Activated CD4-positive, CD25-positive, alpha-beta regulatory T cell treated with anti-CD3 and anti-CD28 coated beads, Interleukin-2, amount 50 U/mL, for 72 hours (primary cell): Measurements from ENCODE around the gene ZDHHC13.

Source experiments
- DNase-seq: peaks from one replicate; pipeline ENCODE4 v3.0.0; 2021

The ZDHHC13 gene

DNA sequence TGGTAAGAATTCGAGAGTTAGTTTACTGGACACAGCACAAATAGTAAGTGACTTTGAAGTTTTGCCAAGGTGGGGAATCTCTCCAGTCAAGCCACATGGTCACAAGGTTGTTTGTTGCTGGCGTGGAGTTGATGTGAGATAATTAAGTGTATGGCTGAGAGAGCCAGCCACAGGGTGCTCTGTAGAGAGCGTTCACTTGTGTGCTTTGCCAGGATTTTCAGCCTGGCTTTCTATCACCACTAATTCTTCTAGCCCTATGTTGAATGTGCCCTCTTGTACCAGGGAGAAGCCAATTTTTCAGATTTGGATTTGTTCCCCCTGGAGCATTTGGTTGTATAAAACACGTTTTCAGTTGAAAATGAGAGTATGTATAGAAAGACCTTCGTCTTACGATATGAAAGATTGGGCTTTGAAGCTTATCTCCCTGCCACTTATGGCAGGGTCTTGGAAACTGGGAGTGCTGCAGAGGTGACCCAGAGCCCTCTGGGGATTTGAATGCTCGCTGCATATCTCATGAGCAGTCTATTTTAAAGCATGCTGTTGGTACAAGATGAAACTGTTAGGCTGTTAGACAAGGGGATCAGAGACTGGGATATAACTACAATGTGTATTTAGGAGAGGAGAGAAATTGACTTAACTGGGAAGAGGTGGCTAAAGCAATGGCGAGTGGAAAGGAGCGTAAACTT lies 56.2 kb downstream of the ZDHHC13 start:
- DNase-seq, result no peak

DNA sequence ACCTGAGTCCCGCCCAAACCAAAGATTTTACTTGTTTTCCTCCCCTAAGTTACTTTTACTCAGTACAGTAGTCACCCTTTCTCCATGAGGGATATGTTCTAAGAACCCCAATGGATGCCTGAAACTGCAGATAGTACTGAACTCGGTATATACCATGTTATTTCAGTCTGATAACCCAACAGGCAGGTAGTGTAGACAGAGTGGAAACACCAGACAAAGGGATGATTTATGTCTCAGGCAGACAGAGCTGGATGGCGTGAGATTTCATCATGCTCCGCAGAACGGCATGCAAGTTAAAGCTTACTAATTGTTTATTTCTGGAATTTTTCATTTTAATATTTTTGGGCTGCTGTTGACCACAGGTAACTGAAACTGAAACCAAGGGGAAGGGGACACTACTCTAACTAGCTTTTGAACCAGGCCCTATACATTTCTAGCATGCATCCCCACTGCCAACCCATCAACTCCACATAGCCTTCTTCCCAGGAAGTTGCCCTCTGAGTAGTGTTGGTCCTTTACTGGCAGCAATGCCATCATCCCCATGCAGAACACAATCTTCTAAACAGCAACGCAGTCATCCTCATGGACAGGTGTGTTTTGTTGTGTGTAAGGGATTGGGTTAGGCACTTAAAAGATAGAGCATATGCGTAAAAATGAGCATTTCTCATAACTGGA lies 57.1 kb downstream of the ZDHHC13 start:
- DNase-seq, result no peak

DNA sequence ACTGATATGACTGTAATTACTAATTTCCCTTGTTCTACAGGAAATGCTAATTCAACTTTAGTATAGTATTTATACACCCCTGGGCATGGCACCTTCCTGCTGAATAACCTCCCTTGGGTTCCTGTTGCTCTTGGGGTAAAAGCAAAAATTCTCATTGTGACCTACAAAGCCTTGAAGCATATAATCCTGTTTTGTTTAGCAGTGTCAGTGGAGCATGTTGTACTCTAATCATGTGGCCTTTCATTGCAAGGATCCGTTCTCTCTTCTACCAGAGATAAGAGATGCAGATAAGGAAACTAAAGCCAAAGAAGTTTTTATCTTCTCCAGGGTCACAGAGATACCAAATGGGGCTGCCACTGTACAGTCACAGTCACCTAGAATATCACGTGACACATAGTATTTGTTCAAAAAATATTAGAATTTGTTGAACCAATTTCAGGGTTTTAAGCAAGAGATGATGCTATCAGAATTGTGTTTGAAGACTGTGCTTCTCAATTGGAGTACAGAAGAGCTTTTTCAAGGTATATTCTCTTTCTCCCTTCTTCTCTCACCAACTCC lies 59.7 kb downstream of the ZDHHC13 start:
- no peak for DNase-seq

DNA sequence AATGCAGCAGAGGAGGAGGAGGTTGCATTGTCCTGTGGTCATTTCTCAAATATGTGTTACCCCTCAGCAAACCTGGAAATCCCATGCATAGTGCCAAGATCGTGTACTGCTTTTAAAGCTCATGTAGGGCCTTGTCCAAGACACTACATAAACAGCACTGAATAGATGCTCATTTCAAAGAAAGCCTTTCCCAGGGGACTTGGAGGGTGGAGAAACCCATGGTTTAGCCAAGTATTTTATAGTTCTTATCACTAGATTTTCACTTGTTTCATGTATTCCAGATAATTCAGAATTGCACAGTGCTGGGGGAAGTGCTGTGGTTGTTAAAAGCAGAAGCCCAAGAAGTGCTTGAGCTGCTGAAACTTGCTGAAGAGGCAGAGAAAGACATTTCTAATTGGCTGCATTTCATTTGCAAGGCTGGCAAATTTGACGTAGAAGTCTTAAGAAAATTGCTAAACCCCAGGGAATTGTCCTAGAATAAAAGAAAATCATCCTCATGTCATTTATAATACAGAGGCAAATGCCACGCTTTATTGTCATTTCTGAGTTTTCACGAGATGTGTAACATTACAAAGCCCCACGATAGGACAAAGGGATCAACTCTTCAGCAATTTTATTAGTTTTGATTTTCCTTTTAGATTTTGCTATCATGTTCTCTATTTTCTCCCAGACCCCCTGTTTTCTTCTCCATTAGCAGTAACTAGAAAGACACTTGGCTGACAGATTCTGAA lies 64.7 kb downstream of the ZDHHC13 start:
- DNase-seq, result no peak

DNA sequence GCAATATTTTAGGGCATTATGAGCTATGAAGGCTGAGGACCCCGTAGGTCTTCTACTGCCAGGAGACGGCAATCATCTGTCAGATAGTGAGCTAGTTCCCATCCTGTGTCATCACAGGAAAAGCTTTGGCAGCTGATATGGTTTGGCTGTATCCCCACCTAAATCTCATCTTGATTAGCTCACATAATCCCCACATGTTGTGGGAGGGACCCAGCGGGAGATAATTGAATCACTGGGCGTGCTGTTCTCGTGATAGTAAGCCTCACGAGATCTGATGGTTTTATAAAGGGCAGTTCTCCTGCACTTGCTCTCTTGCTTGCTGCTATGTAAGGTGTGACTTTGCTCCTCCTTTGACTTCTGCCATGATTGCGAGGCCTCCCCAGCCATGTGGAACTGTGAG lies 66.7 kb downstream of the ZDHHC13 start:
- DNase-seq, result no peak

DNA sequence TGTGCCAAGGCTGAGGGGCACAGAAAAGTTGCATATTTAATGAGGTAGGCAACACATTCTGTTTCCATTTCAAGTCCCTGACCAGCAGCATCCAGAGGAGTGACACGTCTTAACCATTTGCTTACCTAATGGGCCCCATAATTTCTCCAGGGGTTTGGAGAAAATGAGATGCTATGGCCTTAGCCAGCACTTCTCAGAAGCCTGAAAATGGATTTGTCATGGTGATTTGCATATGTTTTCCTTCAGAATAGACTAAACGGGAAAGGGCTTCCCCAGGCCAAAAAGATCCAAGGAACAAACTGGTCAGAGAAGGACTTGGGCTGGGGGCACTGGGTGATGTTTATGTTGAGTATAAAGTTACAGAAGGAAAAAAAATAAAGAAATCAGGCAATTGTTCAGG lies 68.1 kb downstream of the ZDHHC13 start:
- DNase-seq, result no peak

DNA sequence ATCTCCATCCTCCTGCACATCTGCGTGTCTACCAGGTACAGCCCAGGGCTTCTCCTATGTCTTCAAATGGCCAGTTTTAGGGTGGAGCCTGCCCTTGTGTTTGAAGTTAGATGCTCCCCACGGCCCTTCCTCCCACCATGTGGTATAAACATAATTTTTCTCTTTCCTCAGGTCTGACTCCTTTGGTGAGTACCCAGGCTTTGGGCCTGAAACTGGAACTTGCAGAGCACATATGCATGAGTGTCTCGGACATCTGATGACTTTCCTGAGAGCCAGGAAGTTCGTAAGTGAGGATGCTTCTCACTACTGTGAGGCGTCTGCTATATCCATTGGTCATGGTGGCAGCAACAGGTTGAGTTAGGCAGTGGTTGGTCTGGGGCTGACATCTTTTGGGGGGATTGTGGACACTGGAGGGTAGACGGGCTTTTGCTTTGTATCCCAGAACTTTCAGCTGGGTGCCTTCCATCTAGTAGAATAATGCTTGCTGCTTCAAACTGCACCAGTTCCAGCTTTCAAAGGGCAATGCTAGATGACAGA lies 68.6 kb downstream of the ZDHHC13 start:
- DNase-seq, result no peak

DNA sequence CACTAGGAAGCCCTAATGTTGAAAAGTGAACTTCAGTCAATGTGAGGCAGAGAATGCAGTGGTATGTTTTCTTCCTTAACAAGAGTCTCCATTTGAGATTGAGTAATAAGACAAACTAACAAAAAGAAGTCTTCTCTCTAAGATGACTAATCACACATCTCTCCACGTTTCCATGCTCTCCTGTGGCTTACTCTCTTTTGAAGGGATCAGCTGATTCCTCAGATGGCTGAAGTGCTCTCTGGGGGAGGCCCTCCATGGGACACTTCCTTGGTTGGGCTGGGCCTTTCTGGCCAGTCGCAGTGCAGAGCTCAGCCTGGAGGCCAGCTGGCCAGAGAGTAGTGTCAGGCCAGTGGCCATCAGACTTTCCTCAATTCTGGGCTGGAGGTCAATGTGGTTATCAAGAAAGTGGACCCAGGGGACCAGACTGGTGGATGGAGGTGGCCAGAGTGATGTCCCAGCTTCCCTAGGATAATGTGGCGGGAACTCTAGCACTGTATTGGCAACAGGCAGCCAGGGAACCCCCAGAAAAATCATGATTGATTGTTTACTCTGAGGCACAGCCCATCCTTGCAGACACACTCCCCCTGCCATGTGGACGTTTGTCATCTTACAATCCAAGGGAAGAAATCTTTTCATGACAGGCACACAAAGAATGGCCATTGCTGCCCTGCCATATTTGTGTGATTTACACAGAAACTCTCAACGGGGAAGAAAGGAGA lies 70.3 kb downstream of the ZDHHC13 start:
- no peak for DNase-seq

DNA sequence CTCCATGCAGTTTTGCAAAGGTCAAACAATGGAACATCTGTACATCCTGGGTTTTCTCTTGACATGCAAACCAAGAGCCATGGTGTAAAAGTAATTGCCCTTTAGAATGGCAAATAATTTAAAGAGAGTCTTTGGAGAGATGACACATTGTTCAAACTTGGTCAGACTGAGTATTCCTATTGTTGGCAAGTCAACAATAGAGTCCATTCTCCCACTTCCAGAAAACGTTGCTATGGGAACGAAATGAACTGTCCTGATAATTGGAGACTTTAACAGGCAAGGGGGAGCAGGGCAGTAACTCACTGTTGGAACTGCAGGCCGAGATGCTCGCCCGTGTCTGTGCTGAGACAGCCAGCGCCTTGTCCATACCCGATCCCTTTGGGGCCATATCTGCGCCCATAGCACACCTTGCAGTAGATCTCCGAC lies 70.9 kb downstream of the ZDHHC13 start:
- DNase-seq, result no peak

DNA sequence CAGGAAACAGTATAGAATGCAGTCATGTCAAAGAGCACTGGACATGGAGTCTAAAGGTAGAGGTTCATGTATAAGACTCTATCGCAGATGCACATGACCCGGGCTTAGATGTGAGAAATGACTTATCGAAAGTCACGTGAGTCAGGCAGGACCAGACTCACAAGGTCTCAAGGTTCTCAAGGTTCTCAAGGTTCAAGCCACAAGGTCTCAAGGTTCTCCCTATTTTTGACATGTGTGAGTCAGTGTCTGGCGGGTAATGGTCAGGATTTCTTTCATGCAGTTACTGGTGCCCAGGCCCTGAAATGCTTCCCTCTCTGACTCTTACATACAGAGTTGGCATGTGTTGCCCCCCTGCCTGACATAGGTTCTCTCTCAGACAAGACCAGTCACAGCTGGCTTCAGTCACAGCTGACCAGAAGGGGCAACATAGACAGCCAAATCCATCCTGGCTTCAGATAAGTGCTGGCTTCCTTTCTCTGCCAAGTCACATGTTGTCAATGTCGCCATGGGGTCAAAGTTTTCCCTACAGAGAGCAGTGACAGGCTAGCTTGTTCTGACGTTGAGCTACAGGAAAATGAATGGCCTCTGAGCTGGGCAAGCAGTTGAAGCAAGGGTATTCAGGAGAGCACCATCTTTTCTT lies 74.7 kb downstream of the ZDHHC13 start:
- DNase-seq, result no peak

DNA sequence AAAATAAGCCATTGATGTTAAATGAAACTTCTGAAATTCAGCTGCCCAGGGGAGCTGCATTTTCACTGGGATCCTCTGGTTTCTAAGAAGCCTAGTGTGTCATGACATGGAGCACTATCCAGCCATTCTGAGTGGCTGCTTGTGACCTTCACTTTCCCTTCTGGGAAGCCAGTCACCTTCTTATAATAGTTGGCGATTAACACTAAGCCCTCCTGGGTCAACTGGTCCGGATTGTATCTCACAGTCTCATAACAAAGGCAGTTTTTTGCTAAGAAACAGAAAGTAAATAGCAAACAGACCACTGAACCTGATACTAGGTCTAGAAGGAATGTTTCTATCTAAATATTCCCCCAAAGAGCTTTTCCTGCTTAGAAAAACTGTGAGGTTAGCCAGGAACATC lies 76.9 kb downstream of the ZDHHC13 start:
- DNase-seq, result no peak

DNA sequence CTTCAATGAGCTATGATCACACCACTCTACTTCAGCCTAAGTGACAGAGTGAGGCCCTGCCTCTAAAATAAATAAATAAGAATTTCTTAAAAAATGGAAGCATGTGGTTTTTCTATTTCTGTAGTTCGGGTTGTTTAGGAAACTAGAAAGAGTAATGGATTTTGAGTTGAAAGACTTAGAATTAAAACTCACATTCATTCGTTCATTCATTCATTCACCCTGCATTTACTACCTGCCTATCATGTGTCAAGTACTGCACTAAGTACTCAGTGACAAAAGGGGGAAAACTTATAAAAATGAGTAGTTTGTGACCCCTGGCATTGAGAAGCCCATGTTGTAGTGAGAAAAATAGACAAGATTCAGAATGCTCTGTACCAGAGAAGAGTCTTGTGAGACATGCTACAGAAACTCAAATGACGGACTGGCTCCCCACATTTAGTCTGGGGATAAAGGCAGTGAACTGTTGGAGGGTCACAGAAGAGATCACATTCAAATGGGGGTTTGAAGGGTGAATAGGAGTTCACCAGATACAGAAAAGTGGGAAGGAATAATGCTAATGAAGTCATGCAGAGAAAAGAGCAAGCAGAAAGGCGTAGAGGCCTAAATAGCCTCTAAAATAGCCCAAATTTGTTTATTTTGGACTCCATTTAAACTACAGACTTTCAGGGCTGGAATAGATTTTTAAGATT lies 77.8 kb downstream of the ZDHHC13 start:
- DNase-seq, result no peak

DNA sequence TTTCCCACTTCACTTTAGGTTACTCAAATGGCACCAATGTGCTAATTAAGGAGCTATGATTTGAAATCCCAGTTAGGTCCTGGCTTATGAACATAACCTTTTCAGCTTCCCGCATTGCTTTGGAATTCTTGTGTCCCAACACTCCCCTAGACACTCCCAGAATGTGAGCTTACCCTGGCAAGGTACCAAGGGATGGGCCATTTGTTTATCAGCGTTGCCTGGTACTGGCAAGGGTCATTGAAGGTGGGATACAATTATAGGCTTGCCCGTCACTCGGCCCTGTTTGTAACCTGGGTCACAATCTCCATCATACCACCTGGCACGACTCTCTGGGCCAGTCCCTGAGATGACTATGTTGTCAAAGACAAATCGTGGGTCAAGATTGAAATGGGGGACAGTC lies 79.5 kb downstream of the ZDHHC13 start:
- DNase-seq, result no peak

DNA sequence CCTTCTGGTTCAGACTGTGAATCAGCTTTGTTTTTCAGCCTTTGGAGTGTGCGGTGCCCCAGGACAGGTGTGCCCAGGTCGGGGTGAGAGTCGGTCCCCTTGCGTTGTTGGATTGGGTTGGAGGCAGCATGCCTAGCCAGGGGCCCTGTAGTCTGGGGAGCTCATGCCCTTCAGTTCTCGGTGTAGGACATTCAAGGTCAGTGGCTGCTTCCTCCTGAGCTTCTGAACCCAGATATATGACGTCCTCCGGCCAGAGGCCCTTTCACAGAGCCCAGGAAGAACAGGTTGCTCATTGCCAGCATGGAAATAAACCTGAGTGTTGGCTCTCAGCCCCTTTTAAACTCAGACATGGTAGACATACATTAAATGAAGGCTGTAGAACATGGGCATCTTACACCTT lies 82.1 kb downstream of the ZDHHC13 start:
- DNase-seq, result no peak

DNA sequence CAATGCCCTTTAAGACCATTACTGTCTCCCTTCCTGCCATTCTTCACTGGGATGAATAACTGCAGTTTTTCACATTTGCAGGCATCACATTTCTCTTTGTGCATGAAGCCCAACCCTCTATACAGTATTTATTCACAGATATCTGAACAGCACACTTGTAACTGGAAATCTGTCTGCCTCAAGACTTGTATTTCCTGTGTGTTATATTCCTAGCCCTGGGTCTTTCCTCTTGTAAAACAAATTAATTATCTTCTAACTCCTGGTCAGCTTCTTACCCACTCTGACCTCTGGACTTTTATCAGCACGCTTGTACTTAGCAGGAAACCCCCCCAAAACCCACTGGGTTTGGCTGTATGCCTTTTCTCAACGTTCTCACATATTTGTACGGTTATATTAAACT lies 82.8 kb downstream of the ZDHHC13 start:
- DNase-seq, result no peak

DNA sequence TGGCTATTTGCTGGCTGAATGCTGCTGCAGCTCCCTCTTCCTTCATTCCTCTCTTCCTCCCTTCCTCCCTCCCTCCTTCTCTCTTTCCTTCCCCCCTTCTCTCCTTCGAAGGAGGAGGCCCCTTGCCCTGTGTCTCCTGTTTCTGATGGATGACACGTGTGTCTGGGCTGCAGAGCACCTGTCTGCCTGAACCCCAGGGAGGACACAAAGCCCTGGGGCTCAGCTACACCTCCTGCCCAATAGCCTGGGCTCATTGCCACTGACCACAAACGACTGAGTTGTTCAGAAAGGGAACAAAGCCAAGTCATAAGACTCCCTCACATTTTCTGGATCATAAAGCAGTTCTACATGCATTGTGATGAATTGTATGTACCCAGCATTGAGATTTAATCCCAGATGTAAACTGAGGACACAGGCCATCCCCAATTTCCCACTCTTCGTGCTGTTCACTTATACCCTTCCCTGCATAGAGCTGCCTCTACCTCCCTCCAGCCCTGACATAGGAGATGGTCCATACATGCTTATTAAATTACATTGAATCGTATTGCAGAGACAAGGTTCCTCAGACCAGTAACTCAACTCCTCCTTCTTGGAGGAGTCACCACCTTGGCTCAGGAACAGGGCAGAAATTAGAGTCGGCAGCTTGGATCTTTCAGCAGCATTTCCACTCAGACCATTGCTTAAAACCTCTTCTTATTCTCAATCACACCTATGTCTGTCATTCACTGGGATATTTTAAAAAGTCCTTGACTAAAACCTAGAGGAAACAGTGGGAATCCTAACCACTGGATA lies 83.6 kb downstream of the ZDHHC13 start:
- DNase-seq, result no peak

DNA sequence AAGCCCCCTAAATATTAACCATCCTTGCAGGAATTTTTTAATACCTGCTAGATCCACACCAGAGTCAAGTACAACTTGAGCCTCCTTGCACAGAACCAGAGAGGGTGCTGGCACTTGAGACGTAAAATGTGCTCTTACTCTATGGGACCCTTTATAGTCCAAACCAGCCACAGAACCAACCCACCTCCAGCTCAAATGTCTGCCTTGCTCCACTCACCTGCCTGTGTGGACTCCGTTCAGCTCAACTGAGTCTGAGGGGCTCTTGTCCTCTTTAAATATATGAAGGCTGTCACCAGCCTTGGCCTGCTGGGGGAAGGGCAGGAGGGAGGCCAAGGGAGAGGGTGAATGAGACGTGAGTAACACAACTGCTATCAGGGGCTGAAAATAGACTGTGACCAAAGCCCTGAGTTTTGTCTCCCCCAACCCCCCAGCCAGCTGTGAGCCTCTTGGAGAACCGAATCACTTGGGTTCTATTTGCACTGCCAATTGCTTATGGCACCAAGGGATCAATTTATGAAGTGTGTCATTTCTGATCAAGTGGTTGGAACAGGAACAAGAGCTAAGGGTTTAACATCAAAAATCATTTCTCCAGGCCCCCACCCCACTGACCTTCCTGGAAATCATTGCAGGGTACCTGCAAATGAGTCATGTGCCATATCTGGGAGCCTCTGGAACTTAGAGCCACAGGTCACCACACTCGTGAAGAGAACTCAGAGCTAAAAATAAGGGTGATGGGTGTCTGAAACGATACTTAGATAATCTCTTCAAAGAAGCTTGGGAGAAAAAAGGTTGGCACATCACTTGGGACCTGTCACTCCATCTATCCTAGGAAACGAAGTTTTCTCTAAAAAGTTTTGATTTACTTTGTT lies 85.0 kb downstream of the ZDHHC13 start, which contains the start of gene CSRP3:
CSRP3 (minus strand) TSS at position 247 of the 869 bp plus-strand sequence. CDS start 9,535 bp downstream, outside the sequence.
- no peak for DNase-seq

DNA sequence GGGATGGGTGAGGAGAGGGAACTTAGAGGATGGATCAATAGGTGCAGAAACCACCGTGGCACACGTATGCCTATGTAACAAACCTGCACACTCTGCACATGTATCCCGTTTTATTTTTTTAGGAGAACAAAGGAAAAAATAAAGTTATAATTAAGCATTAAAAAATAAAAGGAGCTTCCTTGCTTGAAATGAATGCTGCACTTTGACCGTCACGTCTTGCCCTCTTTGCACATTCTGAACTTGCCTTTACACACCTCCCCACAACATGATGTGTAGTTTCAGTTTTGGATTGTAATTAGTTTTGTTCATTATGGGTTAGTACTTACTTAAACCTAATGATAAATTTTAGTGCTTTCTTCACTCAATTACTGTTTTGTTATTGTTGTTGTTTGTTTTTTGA lies 87.9 kb downstream of the ZDHHC13 start:
- DNase-seq, result no peak

DNA sequence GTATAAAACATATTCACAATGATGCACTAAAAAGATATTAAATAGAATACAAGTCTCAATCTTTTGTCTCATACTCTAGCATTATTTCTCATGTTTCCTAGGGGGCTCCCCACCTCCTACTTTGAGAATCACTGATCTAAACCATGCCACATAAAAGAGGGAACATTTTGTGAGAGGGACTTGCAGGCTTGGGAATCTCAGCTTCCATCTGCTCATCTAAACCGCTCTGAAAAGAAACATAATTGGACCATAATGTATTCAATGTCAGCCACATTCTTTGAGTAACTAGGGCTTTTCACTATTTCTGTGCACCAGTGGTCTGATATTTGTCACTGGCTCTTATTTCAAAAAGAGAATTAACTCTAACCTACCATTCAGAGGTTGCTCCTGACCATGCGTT lies 91.2 kb downstream of the ZDHHC13 start:
- DNase-seq, result no peak
